ENCODE results near the gene EFEMP1.
A peak's percentile ranks its signal among the peaks of the same experiment; 100 is the strongest.

- TF ChIP-seq POLR2A (conservative IDR thresholded peaks at IDR 0.05) (no peak), U2AF1 (optimal IDR thresholded peaks at IDR 0.05; ENCODE audit: low read depth, low read length) (no peak), POLR2AphosphoS2 (IDR thresholded peaks at IDR 0.05; ENCODE audit: low read length) (no peak), CTCF (IDR thresholded peaks at IDR 0.05 in 2 of 3, conservative IDR thresholded peaks at IDR 0.05 in 1 of 3; ENCODE audit: insufficient read depth in 2 of 3, low read depth in 1 of 3, low read length in 3 of 3) (no peak), ZC3H8 (IDR thresholded peaks at IDR 0.05) (no peak), MEF2A (IDR thresholded peaks at IDR 0.05; ENCODE audit: control insufficient read depth, low read depth, low read length) (no peak), HDGF (IDR thresholded peaks at IDR 0.05) (no peak), KDM1A (IDR thresholded peaks at IDR 0.05) (no peak), KDM5B (IDR thresholded peaks at IDR 0.05; ENCODE audit: insufficient replicate concordance, low read depth, low read length) (no peak), BACH1 (tag; IDR thresholded peaks at IDR 0.05) (peak; percentile 91), ZNF282 (CRISPR knock-in tag; IDR thresholded peaks at IDR 0.05) (no peak)
Measured at GRCh38 chr2:55885127-55885943, 38.2 kb downstream of the EFEMP1 start.

All from K562 (cell line).